HG03565 (cell line): Measurements from ENCODE around the gene CD8B.
"Not testable (repeated sequence)": the region's sequence is repeated elsewhere in the genome, so short reads cannot be mapped to it uniquely, and the experiment has no call there.

ENCODE experiments used
- ATAC-seq: cut with Tn5 transposase; IDR thresholded peaks from one replicate; pipeline ENCODE4 v1.9.1; 2021; ENCODE audit warnings: mild to moderate bottlenecking, moderate library complexity; ENCODE audit not compliant: unreplicated experiment

The CD8B gene

GRCh38 chr2:86861628-86862379, at the start of gene CD8B:
TSS of gene CD8B (minus strand) at chr2:86861886. CDS start at chr2:86861865, 21 bp downstream.
- ATAC-seq: not testable (repeated sequence)

GRCh38 chr2:86905868-86906267, 44.2 kb upstream of the CD8B start:
- not testable (repeated sequence) for ATAC-seq

GRCh38 chr2:86900687-86901086, 39.0 kb upstream of the CD8B start:
- ATAC-seq: not testable (repeated sequence)

GRCh38 chr2:86886026-86886425, 24.3 kb upstream of the CD8B start:
- peak; percentile 51 for ATAC-seq

DNA sequence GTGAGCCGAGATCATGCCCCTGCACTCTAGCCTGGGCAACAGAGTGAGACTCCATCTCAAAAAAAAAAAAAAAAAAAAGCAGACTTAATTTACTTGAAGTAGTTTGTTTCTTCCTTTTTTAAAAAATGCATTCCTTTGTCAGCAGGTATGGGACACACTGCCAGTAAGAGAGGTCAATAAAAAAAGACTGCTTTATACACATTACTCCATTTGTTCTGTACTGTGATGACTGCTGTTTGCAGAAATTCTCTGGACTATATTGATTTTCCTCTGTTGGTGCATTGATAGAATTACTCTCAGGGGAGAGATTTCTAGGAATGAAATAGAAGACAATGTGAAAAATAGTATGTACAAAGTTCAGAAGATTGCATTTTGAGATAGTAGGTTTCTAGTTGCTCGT, 21.2 kb upstream of the CD8B start:
- not testable (repeated sequence) for ATAC-seq

DNA sequence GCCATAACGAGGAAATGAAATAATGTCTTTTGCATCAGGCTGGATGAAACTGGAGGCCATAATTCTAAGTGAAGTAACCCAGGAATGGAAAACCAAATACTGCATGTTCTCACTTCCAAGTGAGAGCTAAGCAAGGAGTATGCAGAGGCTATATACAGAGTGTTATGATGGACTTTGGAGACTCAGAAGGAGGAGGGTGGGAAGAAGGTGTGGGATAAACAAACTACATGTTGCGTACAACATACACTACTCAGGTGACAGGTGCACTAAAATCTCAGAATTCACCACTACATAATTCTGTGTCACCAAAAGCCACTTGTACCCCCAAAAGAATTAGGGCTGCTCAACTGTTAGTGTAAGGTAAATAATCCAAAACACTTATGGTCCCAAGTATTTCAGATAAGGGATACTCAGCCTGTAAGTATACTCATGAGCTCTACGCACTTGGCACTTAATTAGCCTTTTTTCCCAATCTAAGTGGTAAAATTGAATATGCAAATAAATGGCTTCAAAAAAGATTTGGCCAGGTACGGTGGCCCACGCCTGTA, 20.5 kb upstream of the CD8B start:
- not testable (repeated sequence) for ATAC-seq

GRCh38 chr2:86878986-86879385, 17.3 kb upstream of the CD8B start:
- ATAC-seq: not testable (repeated sequence)

DNA sequence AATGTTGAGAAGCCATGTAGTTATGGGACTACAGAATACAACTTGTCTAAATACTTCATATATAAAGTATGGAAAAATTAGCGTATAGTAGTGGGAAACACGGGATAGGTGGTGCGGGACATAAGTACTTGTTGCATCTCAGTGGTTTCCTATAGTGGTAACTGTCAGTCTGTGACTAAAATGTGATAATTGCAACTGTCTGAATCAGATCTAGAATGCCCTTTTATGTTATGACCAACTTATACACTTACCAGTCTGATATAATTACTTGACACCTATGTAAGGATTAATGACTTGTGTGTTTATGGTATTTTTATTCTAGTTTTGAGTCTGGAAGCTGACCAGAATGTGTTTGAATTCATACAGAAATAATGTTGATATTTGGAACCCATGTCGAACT, 9.3 kb upstream of the CD8B start:
- ATAC-seq: not testable (repeated sequence)

DNA sequence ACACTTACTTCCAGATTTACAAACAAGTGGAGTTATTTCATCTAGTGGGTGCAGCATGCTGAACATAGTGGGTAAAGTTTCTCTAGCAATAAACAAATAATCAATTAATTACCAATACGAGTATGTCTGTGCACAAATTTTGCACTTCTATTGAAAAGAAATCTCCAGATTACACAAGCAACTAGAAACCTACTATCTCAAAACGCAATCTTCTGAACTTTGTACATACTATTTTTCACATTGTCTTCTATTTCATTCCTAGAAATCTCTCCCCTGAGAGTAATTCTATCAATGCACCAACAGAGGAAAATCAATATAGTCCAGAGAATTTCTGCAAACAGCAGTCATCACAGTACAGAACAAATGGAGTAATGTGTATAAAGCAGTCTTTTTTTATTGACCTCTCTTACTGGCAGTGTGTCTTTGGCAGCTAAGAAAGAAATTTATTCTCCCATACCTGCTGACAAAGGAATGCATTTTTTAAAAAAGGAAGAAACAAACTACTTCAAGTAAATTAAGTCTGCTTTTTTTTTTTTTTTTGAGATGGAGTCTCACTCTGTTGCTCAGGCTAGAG, 7.3 kb upstream of the CD8B start:
- ATAC-seq: not testable (repeated sequence)

- not testable (repeated sequence) for ATAC-seq
These were observed 656 bp upstream of the CD8B start for GRCh38 chr2:86862380-86862703.

GRCh38 chr2:86861175-86861574, 511 bp downstream of the CD8B start:
- ATAC-seq: not testable (repeated sequence)

DNA sequence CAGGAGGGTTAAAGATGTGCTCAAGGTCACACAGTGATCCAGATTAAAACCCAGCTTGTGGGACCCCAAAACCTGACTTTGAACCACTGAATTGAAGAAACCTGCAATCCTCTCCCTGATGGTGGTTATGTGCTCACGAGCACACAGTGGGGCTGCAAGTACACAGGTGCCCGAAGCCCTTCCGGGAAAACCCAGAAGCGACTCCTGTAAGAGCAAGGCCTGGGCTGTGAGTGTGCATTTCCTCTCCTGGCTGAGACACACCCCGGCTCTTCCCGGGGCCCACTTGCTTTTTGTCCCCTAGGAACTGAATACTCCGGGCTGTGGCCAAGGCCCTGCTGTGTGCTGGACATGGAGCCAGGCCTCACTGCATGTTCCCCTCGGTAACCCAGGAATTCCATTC, 1.1 kb downstream of the CD8B start:
- ATAC-seq: not testable (repeated sequence)

DNA sequence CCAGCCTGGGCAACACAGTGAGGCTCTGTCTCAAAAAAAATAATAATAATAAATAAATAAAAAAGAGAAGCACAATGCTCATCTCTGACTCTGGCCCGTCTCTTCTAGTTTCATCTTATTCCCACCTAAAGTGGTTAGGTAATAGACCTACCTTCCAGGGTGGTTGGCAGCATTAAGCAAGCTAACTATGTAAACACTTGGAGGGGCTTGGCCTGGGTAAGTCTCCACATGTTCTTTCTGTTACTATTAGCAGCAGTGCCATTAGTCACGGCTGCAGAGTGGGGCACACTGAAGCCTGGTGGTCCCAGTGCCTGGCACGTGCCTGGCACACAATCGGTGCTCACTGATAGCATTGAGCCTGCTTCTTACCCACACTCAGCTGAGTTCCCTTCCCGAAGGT, 4.0 kb downstream of the CD8B start:
- not testable (repeated sequence) for ATAC-seq

DNA sequence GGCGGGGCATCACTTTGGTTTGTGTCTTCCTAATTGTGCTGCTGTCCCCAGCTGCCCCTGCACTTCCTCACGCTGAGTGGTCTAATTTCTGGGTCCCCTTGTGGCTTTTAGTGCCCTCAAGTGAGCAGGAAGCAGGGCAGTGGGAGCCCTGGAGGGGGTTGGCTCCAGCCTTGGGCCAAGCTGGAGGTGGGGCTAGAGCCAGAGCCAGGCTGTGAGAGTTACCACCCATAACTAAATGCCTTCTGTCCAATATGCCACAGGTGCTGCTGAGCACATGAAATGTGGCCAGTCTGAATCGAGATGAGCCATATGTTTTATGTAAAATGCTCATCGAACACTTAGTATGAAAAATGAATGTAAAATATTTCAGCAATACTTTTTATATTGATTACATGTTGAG, 5.2 kb downstream of the CD8B start:
- ATAC-seq: not testable (repeated sequence)

DNA sequence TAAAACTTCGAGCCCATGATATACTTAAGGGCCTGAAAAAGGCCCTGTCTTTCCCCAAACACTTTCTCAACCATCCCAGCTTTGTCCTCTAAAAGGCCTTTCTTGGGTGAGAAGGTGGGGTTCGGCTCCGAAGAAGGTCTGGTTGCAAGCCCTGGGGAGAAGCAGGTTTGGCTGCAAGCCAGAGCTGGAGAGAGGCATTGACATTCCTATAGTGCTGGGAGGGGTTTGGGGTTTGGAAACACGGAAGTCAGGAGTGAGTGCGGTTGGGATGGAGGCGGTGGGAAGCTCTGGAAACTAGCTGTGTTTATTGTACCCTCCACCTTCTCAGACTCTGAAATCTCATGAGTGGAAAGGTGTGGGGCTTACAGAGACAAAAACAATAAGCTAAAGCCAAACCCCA, 5.7 kb downstream of the CD8B start:
- ATAC-seq: not testable (repeated sequence)

DNA sequence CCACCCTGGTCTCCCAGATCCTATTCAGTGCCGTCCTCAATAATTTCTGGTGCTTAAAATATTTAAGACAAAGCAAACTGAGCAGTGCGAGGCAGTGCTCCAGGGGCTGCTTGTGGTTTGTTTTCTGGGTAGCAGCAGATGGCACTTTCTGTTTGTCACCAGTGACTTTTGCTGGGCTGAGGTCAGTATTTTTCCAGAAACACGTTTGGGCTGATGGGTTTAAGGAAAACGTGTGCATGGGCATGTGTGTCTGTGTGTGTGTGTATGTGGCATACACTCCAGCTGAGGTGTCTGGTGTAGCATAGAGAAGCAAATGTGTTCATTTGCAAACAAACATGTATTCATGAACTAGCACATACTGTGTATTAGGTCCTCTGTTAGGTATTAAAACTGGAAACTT, 10.1 kb downstream of the CD8B start:
- not testable (repeated sequence) for ATAC-seq

GRCh38 chr2:86842607-86843234, 19.0 kb downstream of the CD8B start:
- not testable (repeated sequence) for ATAC-seq

DNA sequence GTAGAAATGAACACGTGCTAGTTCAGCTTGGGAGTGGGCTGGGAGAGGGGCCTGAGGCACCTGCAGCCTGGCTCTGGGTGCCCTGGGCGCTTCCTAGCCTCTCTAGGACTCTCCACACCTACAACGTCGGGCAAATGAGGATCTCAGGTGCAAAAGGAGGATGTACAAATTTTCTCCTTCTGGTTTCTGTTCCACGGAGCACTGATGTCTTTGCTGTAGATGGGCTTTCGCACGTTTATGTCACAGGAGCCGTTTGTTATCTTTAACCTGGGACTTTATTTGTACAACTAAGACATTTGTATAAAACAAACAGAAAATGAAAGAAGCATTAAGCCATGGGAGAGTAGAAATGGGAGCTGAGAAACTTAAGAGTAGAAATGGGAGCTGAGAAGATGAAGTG, 20.4 kb downstream of the CD8B start:
- not testable (repeated sequence) for ATAC-seq

- ATAC-seq: not testable (repeated sequence)
These were observed 21.7 kb downstream of the CD8B start for GRCh38 chr2:86839871-86840548.

- ATAC-seq: not testable (repeated sequence)
These were observed 22.2 kb downstream of the CD8B start for GRCh38 chr2:86839455-86839854.

GRCh38 chr2:86837714-86838113, 24.0 kb downstream of the CD8B start:
- not testable (repeated sequence) for ATAC-seq
